Measurements from ENCODE around the gene WNT5B. TPM values are rescaled to one million over a fixed set of nuclear protein-coding genes. Genes with fewer than 3 reads are reported as not detected.

Gene WNT5B
- 312 and 507 TPM in 2 replicates for total RNA-seq

GRCh38 chr12:1628666-1629337, at the start of gene WNT5B:
WNT5B (plus strand) TSS chr12:1629231; CDS start chr12:1631355, 2,124 bp downstream.

DNA sequence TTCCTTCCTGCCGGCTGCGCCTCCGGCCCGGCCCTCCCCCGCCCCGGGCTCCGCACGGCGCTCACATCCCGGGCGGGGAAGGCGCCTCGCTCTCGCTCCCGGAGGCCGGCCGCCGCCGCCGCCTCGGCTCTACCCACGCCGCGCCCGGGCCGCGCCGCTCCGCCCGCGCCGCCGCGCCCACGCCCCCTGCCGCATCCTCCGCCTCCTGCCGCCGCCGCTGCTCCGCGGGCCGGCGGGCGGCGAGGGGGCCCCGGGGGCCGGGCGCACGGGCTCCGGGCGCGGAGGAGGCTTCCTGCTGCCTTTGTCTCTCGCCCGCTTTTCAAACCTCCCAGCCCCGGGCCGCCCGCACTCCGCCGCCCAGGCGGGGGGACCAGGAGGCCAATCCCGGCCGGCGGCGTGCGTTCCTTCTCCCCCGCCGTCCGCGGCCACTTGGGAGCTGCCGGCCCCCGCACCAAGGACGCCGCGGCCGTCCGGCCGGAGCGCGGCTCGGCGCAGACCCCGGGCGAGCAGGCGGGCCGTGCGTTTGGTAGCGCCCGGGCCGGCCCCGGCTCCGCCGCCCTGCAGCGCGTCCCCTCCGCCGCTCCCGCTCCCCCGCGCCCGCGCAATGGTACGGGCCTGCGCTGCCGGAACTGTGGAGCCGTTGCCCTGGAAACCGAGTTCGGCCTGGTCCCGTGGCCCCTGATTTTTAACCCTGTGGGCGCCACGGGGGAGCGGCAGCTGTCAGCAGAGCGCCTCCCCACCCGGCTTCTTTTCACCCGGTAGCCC, 34.6 kb upstream of the WNT5B start, which contains the start of gene FBXL14:
TSS of gene FBXL14 (minus strand) at position 321 of the 765 bp plus-strand sequence. CDS start 515 bp downstream, outside the sequence.

GRCh38 chr12:1690578-1691122, 61.6 kb downstream of the WNT5B start, which contains the start of gene ADIPOR2:
ADIPOR2 (plus strand) TSS chr12:1691070; CDS start chr12:1754344, 63,274 bp downstream.

Small RNAs within 50 kb of the gene (small RNA-seq; reads per million reads assigned to genes)
- not detected for gene MIR3649

Other genes starting within 250 kb of the WNT5B start
- gene FBXL14, start 34.6 kb upstream of the WNT5B start, total RNA-seq: 6.7 and 12.7 TPM in 2 replicates
- gene ADIPOR2, start 61.8 kb downstream of the WNT5B start, total RNA-seq: 29.0 and 34.7 TPM in 2 replicates
- not detected in 2 replicates for gene LRTM2, start 191.3 kb downstream of the WNT5B start, total RNA-seq

Data from hair follicle dermal papilla cell (primary cell).